Stimulated activated CD4-positive, alpha-beta T cell treated with anti-CD3 and anti-CD28 coated beads, TNF-alpha, amount 100 ng/mL, for 24 hours (primary cell): ENCODE results near the gene SFTPA1.
"Not testable (repeated sequence)": the region's sequence is repeated elsewhere in the genome, so short reads cannot be mapped to it uniquely, and the experiment has no call there.

Source experiments
- DNase-seq, 3 experiments: peaks; one replicate each; pipeline ENCODE4 v3.0.0-alpha.2; 2020; ENCODE audit warnings: low read depth in 3 of 3

Gene SFTPA1

GRCh38 chr10:79611193-79611976 lies 646 bp downstream of the SFTPA1 start:
- DNase-seq, result not testable (repeated sequence)

GRCh38 chr10:79615577-79615976 lies 4.8 kb downstream of the SFTPA1 start:
- DNase-seq, result no peak

- no peak for DNase-seq
Measured at GRCh38 chr10:79616164-79616563, 5.4 kb downstream of the SFTPA1 start.

- not testable (repeated sequence) for DNase-seq
Measured at GRCh38 chr10:79623663-79624062, 12.9 kb downstream of the SFTPA1 start.

GRCh38 chr10:79627075-79627474 lies 16.3 kb downstream of the SFTPA1 start:
- DNase-seq, result no peak

- no peak for DNase-seq
Measured at GRCh38 chr10:79628083-79628482, 17.3 kb downstream of the SFTPA1 start.

- DNase-seq, result no peak
Measured at GRCh38 chr10:79628988-79629954, 18.5 kb downstream of the SFTPA1 start.

GRCh38 chr10:79629955-79630327 lies 19.2 kb downstream of the SFTPA1 start:
- no peak for DNase-seq

GRCh38 chr10:79636654-79637199 lies 26.0 kb downstream of the SFTPA1 start:
- DNase-seq, result not testable (repeated sequence)

GRCh38 chr10:79638318-79638717 lies 27.6 kb downstream of the SFTPA1 start:
- DNase-seq, result no peak

- DNase-seq, result not testable (repeated sequence)
Measured at GRCh38 chr10:79652695-79653094, 42.0 kb downstream of the SFTPA1 start.

- DNase-seq, result not testable (repeated sequence)
Measured at GRCh38 chr10:79663287-79663686, 52.5 kb downstream of the SFTPA1 start.

- DNase-seq, result not testable (repeated sequence)
Measured at GRCh38 chr10:79664686-79665085, 53.9 kb downstream of the SFTPA1 start.
